ENCODE results near the gene ZNF329.
"Not testable (repeated sequence)": the region's sequence is repeated elsewhere in the genome, so short reads cannot be mapped to it uniquely, and the experiment has no call there.

Gene ZNF329

DNA sequence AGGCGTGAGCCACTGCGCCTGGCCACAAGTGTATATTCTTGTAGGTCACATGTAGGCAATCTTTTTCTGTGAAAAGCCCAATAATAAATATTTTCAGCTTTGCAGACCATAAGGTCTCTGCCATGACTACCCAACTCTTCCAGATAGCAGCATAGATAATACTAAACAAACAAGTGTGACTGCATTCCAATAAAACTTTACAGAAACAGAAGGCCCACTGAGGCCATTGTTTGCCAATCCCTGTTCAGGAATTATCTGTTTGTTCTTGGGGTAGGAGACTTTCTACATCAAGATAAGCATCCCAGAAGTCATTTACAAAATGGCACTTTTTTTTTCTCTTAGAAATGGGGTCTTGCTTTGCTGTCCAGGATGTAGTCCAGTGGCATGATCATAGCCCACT, 2.8 kb upstream of the ZNF329 start:
- no peak overlapping the region for H3K4me3 ChIP-seq (replicated peaks; ENCODE audit: low read depth, low read length)
- TF ChIP-seq, protein P1, sequence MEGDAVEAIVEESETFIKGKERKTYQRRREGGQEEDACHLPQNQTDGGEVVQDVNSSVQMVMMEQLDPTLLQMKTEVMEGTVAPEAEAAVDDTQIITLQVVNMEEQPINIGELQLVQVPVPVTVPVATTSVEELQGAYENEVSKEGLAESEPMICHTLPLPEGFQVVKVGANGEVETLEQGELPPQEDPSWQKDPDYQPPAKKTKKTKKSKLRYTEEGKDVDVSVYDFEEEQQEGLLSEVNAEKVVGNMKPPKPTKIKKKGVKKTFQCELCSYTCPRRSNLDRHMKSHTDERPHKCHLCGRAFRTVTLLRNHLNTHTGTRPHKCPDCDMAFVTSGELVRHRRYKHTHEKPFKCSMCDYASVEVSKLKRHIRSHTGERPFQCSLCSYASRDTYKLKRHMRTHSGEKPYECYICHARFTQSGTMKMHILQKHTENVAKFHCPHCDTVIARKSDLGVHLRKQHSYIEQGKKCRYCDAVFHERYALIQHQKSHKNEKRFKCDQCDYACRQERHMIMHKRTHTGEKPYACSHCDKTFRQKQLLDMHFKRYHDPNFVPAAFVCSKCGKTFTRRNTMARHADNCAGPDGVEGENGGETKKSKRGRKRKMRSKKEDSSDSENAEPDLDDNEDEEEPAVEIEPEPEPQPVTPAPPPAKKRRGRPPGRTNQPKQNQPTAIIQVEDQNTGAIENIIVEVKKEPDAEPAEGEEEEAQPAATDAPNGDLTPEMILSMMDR (IDR thresholded peaks at IDR 0.05; ENCODE audit: low read depth, low read length, missing control alignments) = no peak
- DNase-seq (ENCODE audit: extremely low read depth, low read depth) = no peak

GRCh38 chr19:58147475-58147874, 3.1 kb downstream of the ZNF329 start:
- DNase-seq (ENCODE audit: extremely low read depth, low read depth) = not testable (repeated sequence)

GRCh38 chr19:58145849-58146248, 4.7 kb downstream of the ZNF329 start:
- no peak overlapping the region for H3K4me3 ChIP-seq (replicated peaks; ENCODE audit: low read depth, low read length)
- no peak for DNase-seq (ENCODE audit: extremely low read depth, low read depth)
- TF ChIP-seq, protein P1 (IDR thresholded peaks at IDR 0.05; ENCODE audit: low read depth, low read length, missing control alignments) = no peak

More at GRCh38 chr19:58147475-58147874, 3.1 kb downstream of the ZNF329 start:
- H3K4me3 ChIP-seq (replicated peaks; ENCODE audit: low read depth, low read length) = not testable (repeated sequence)

DNA sequence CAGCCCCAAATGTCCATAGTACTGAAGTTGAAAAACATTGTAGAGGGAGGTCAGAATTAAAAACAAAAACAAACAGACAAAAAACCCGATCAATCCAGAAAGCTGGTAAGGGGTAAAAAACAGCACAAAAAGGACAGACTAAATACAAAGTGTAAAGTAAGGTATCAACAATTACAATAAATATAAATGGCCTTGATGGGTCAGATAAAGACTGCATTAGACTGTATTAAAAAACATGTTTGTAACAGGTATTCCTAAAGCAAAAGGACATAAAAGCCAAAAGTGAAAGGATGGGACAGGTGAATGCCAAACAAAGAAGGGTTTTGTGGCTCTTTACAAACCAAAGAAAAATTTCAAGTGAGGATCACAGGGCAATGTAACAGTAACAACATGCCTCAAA, 16.3 kb downstream of the ZNF329 start:
- TF ChIP-seq, protein P1 (IDR thresholded peaks at IDR 0.05; ENCODE audit: low read depth, low read length, missing control alignments) = no peak
- no peak for DNase-seq (ENCODE audit: extremely low read depth, low read depth)
- H3K4me3 ChIP-seq (replicated peaks; ENCODE audit: low read depth, low read length) = no peak overlapping the region

- DNase-seq (ENCODE audit: extremely low read depth, low read depth) = no peak
- no peak overlapping the region for H3K4me3 ChIP-seq (replicated peaks; ENCODE audit: low read depth, low read length)
- TF ChIP-seq, protein P1 (IDR thresholded peaks at IDR 0.05; ENCODE audit: low read depth, low read length, missing control alignments) = no peak
These were observed 21.3 kb downstream of the ZNF329 start for GRCh38 chr19:58129284-58129683.

- TF ChIP-seq, protein P1 (IDR thresholded peaks at IDR 0.05; ENCODE audit: low read depth, low read length, missing control alignments) = no peak
- no peak overlapping the region for H3K4me3 ChIP-seq (replicated peaks; ENCODE audit: low read depth, low read length)
These were observed 22.4 kb downstream of the ZNF329 start for GRCh38 chr19:58128041-58128685.

DNA sequence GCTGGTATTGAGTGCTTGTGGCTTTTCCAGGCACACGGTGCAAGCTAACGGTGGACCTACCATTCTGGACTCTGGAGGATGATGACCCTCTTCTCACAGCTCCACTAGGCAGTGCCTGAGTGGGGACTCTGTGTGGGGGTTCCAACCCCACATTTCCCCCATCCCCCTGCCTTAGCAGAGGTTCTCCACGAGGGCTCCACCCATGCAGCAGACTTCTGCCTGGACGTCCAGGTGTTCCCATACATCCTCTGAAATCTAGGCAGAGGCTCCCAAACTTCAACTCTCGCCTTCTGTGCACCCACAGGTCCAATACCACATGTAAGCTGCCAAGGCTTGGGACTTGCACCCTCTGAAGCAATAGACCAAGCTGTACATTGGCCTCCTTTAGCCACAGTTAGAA, 27.2 kb downstream of the ZNF329 start:
- DNase-seq (ENCODE audit: extremely low read depth, low read depth) = no peak
- TF ChIP-seq, protein P1 (IDR thresholded peaks at IDR 0.05; ENCODE audit: low read depth, low read length, missing control alignments) = no peak
- H3K4me3 ChIP-seq (replicated peaks; ENCODE audit: low read depth, low read length) = no peak overlapping the region

More at GRCh38 chr19:58128041-58128685, 22.4 kb downstream of the ZNF329 start:
- DNase-seq (ENCODE audit: extremely low read depth, low read depth) = no peak
